ENCODE measurements around the gene CELF2. TPM values are rescaled to one million over a fixed set of nuclear protein-coding genes. Genes with fewer than 3 reads are reported as not detected.
A peak's percentile ranks its signal among the peaks of the same experiment; 100 is the strongest.

The CELF2 gene
- total RNA-seq, 1 donor from 2014 or later: 14.4 TPM

- H3K27ac Mint-ChIP-seq: peak overlapping the region; percentile 76
- no peaks in the 10 kb centered on the region for H3K9me3 Mint-ChIP-seq
- H3K4me1 Mint-ChIP-seq (ENCODE audit: unreplicated experiment): peaks cover 4% of the 10 kb centered on the region
- H3K27me3 Mint-ChIP-seq: no peaks in the 10 kb centered on the region
- no peak for DNase-seq (ENCODE audit: extremely low spot score, unreplicated experiment)
- TF ChIP-seq, protein P1, sequence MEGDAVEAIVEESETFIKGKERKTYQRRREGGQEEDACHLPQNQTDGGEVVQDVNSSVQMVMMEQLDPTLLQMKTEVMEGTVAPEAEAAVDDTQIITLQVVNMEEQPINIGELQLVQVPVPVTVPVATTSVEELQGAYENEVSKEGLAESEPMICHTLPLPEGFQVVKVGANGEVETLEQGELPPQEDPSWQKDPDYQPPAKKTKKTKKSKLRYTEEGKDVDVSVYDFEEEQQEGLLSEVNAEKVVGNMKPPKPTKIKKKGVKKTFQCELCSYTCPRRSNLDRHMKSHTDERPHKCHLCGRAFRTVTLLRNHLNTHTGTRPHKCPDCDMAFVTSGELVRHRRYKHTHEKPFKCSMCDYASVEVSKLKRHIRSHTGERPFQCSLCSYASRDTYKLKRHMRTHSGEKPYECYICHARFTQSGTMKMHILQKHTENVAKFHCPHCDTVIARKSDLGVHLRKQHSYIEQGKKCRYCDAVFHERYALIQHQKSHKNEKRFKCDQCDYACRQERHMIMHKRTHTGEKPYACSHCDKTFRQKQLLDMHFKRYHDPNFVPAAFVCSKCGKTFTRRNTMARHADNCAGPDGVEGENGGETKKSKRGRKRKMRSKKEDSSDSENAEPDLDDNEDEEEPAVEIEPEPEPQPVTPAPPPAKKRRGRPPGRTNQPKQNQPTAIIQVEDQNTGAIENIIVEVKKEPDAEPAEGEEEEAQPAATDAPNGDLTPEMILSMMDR (conservative IDR thresholded peaks at IDR 0.05): no peak
- H3K4me3 Mint-ChIP-seq: no peak overlapping the region
- no peaks in the 10 kb centered on the region for H3K36me3 Mint-ChIP-seq
These were observed 310.8 kb downstream of the CELF2 start for GRCh38 chr10:11328264-11329061.

- no peaks in the 10 kb centered on the region for H3K9me3 Mint-ChIP-seq
These were observed 311.5 kb downstream of the CELF2 start for GRCh38 chr10:11329062-11329673.

DNA sequence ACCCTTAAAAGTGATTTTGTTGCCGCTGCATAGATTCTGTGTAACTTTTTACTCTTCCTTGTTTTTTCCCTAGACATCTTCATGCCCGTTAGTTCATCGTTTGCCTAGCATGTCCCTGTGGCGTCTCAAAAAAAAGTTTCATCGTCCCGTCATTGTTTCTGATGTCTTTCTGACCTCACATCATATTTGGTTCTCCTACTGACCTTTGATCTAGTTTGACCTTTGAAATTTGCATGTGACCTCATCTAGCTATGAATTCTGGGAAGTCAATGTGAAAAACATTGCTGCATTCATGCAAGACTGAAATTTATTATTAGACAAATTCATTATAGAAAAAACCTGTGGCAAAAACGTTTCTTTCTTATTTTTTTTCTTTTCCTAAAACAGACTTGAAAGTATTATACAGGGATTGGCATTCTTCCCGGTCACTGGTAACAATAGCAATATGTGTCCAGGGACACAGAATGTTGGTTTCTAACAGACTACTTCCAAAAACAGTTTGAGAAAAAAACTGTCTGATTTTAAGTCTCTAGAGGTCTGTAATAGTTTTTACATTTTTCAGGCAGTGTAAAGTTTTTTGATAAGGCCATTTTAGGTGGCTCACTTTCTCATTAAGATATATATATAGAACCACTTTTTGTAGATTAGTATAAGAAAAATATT lies 312.8 kb downstream of the CELF2 start:
- H3K4me1 Mint-ChIP-seq (ENCODE audit: unreplicated experiment): peaks cover 18% of the 10 kb centered on the region
- no peak overlapping the region for H3K4me3 Mint-ChIP-seq
- TF ChIP-seq, protein P1 (conservative IDR thresholded peaks at IDR 0.05): no peak
- no peaks in the 10 kb centered on the region for H3K27me3 Mint-ChIP-seq
- no peak for DNase-seq (ENCODE audit: extremely low spot score, unreplicated experiment)
- no peaks in the 10 kb centered on the region for H3K36me3 Mint-ChIP-seq
- H3K9me3 Mint-ChIP-seq: no peaks in the 10 kb centered on the region
- H3K27ac Mint-ChIP-seq: no peak overlapping the region

More at GRCh38 chr10:11329062-11329673, 311.5 kb downstream of the CELF2 start:
- H3K4me3 Mint-ChIP-seq: no peak overlapping the region
- H3K27ac Mint-ChIP-seq: peak overlapping the region; percentile 76
- TF ChIP-seq, protein P1 (conservative IDR thresholded peaks at IDR 0.05): no peak
- no peaks in the 10 kb centered on the region for H3K27me3 Mint-ChIP-seq
- DNase-seq (ENCODE audit: extremely low spot score, unreplicated experiment): no peak
- H3K4me1 Mint-ChIP-seq (ENCODE audit: unreplicated experiment): peaks cover 5% of the 10 kb centered on the region
- no peaks in the 10 kb centered on the region for H3K36me3 Mint-ChIP-seq

DNA sequence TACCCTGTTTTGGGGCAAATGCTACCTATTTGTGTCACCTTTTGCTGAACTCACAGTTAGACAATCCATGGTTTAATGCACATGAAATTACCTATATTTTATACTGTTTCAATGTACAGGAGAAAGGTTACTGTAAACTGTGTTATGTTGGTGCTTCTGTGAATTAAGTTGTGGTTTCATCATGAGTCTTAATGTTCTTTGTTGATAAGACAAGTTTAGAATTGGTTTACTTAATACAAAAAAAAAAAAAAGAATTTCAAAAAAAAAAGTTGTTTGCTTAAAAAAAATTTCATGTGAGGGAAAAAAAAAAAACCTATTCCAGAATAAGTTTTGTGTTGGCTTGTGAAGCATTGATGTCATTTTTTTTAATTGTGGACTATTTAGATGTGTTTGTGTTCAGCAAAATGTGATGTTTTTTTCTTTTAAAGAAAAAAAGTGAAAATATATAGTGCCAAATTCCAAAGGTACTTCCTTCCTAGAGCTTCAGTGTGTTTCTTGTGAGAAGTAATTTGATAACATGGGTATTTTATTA lies 313.4 kb downstream of the CELF2 start:
- Mint-ChIP-seq H3K4me3 (no peak overlapping the region), H3K9me3 (no peaks in the 10 kb centered on the region), H3K27ac (no peak overlapping the region), H3K4me1 (ENCODE audit: unreplicated experiment) (peaks cover 18% of the 10 kb centered on the region), H3K27me3 (peaks cover under 1% of the 10 kb centered on the region), H3K36me3 (no peaks in the 10 kb centered on the region)
- no peak for DNase-seq (ENCODE audit: extremely low spot score, unreplicated experiment)
- TF ChIP-seq, protein P1 (conservative IDR thresholded peaks at IDR 0.05): no peak

- no peak for DNase-seq (ENCODE audit: extremely low spot score, unreplicated experiment)
- H3K36me3 Mint-ChIP-seq: no peaks in the 10 kb centered on the region
- peaks cover 20% of the 10 kb centered on the region for H3K4me1 Mint-ChIP-seq (ENCODE audit: unreplicated experiment)
- no peak overlapping the region for H3K27ac Mint-ChIP-seq
- H3K4me3 Mint-ChIP-seq: no peak overlapping the region
- no peaks in the 10 kb centered on the region for H3K9me3 Mint-ChIP-seq
- TF ChIP-seq, protein P1 (conservative IDR thresholded peaks at IDR 0.05): no peak
- peaks cover 3% of the 10 kb centered on the region for H3K27me3 Mint-ChIP-seq
These were observed 314.1 kb downstream of the CELF2 start for GRCh38 chr10:11331726-11332125.

Data from type B pancreatic cell (in vitro differentiated cells).